HepG2 (cell line): ENCODE measurements around the gene IFT52. TPM values are rescaled to one million over a fixed set of nuclear protein-coding genes. Genes with fewer than 3 reads are reported as not detected.

Experiments
- ATAC-seq: fragments of 200-7000 bp; cut with Tn5 transposase; 3 replicates; pipeline ENCODE4 v1.9.1; 2020; ENCODE audit warnings: mild to moderate bottlenecking, moderate library complexity
- BruUV-seq: library from RNA; stranded (reverse); fragments of 400-500 nt; replicated peaks from 2 replicates; lab custom pipeline; 2021; lab: Mats Ljungman, UMichigan
- CTCF ChIA-PET: fragments of 300-600 bp; formaldehyde crosslinking; extraction: SDS; loops from one replicate; lab custom pipeline; 2021; ENCODE audit warnings: low total read pairs, inconsistent platforms, low intra/inter-chr PET ratio; lab: Yijun Ruan, JAX
- POLR2A ChIA-PET: fragments of 350-600 bp; sonication (Branson Sonifier 250); formaldehyde crosslinking; loops from one replicate; lab custom pipeline; 2020; ENCODE audit warnings: antibody characterized with exemption, inconsistent platforms; lab: Yijun Ruan, JAX
- DNase-seq: peaks from one replicate; pipeline ENCODE4 v3.0.0-alpha.2; 2015; ENCODE audit warnings: low spot score
- FAIRE-seq: peaks from 3 replicates; lab custom pipeline; 2011; peaks lifted over from hg19 to GRCh38; lab: Jason Lieb, UNC
- H2AFZ ChIP-seq: one replicate; pipeline ENCODE4 v1.6.1; 2011; ENCODE audit warnings: low read length, inconsistent platforms
- H3K27ac ChIP-seq: fragments of 300-600 bp; 3 replicates; pipeline ENCODE4 v1.8.0; 2011; ENCODE audit warnings: mixed run types, mild to moderate bottlenecking, mixed read lengths, low read length, inconsistent platforms; ENCODE audit not compliant: insufficient read depth; ENCODE audit errors: extremely low read length
- H3K27me3 ChIP-seq, 2 experiments: fragments of 200-600 bp in 1 of 2; 2 replicates in 1 of 2; 3 replicates in 1 of 2; pipeline versions ENCODE4 v1.6.0 to v1.8.0; 2011; ENCODE audit warnings: low read length in 2 of 2, mild to moderate bottlenecking in 2 of 2, moderate library complexity in 2 of 2, inconsistent platforms in 1 of 2; ENCODE audit not compliant: insufficient read depth in 2 of 2, control insufficient read depth in 1 of 2
- H3K36me3 ChIP-seq, 2 experiments: fragments of 200-600 bp in 1 of 2; replicated peaks in 1 of 2; 2 replicates in 1 of 2; 3 replicates in 1 of 2; pipeline versions ENCODE4 v1.5.1 to v1.8.0; 2011; ENCODE audit warnings: low read length in 2 of 2, inconsistent platforms in 1 of 2; ENCODE audit not compliant: insufficient read depth in 2 of 2, control insufficient read depth in 1 of 2
- H3K4me1 ChIP-seq: 2 replicates; pipeline ENCODE4 v1.5.1; 2012; ENCODE audit warnings: low read length, inconsistent platforms; ENCODE audit not compliant: insufficient read depth
- H3K4me2 ChIP-seq: 2 replicates; pipeline ENCODE4 v1.6.0; 2011; ENCODE audit warnings: low read depth, low read length, inconsistent platforms
- H3K4me3 ChIP-seq, 3 experiments: fragments of 200-600 bp in 1 of 3; sonication (generic), shearing (Covaris generic) in 1 of 3; replicated peaks in 1 of 3; 2 replicates each; pipeline ENCODE4 v1.5.1; 2011 to 2016; ENCODE audit warnings: low read length in 3 of 3, inconsistent platforms in 2 of 3, low read depth in 2 of 3, mild to moderate bottlenecking in 2 of 3, control low read depth in 1 of 3, mixed read lengths in 1 of 3; ENCODE audit not compliant: insufficient read depth in 1 of 3
- H3K79me2 ChIP-seq: one replicate; pipeline ENCODE4 v1.6.1; 2011; ENCODE audit warnings: low read length, inconsistent platforms; ENCODE audit not compliant: insufficient read depth
- H3K9ac ChIP-seq: 2 replicates; pipeline ENCODE4 v1.6.0; 2011; ENCODE audit warnings: mild to moderate bottlenecking, low read depth, low read length, inconsistent platforms; ENCODE audit not compliant: insufficient read depth
- H3K9me3 ChIP-seq: 2 replicates; pipeline ENCODE4 v1.5.1; 2012; ENCODE audit warnings: mild to moderate bottlenecking, low read length
- H4K20me1 ChIP-seq: 2 replicates; pipeline ENCODE4 v1.6.0; 2011; ENCODE audit warnings: inconsistent platforms, mild to moderate bottlenecking, low read length, moderate library complexity; ENCODE audit not compliant: insufficient read depth
- E2F1 ChIP-seq: sonication (generic); formaldehyde crosslinking; IDR thresholded peaks from 2 replicates; pipeline ENCODE4 v1.5.0; 2020; ENCODE audit warnings: missing genetic modification reagents
- FOXO1 ChIP-seq: sonication (generic); formaldehyde crosslinking; IDR thresholded peaks from 2 replicates; pipeline ENCODE4 v1.4.0; 2020; ENCODE audit warnings: missing genetic modification reagents
- FOXO4 ChIP-seq: sonication (generic); formaldehyde crosslinking; conservative IDR thresholded peaks from 2 replicates; pipeline ENCODE4 v1.8.1; 2023; ENCODE audit warnings: missing genetic modification reagents
- GLI4 ChIP-seq: sonication (generic); formaldehyde crosslinking; IDR thresholded peaks from 2 replicates; pipeline ENCODE4 v1.5.1; 2020; ENCODE audit warnings: missing genetic modification reagents, mild to moderate bottlenecking, moderate library complexity, borderline replicate concordance
- HNRNPL ChIP-seq: fragments of 200-400 bp; formaldehyde crosslinking; IDR thresholded peaks from 2 replicates; pipeline ENCODE4 v1.6.1; 2017; ENCODE audit warnings: mild to moderate bottlenecking, low read depth, low read length
- JARID2 ChIP-seq: sonication (generic); formaldehyde crosslinking; IDR thresholded peaks from 2 replicates; pipeline ENCODE4 v1.8.1; 2023; ENCODE audit warnings: missing genetic modification reagents, inconsistent platforms; ENCODE audit not compliant: insufficient replicate concordance
- MXD3 ChIP-seq: IDR thresholded peaks from 2 replicates; pipeline ENCODE4 v1.6.1; 2016; ENCODE audit warnings: mild to moderate bottlenecking, missing biosample characterization, missing genetic modification reagents
- RAD21 ChIP-seq: fragments of 450-650 bp; formaldehyde crosslinking; IDR thresholded peaks from 2 replicates; pipeline ENCODE4 v1.5.0; 2020; ENCODE audit warnings: mild to moderate bottlenecking
- SKIL ChIP-seq: sonication (generic); formaldehyde crosslinking; IDR thresholded peaks from 2 replicates; pipeline ENCODE4 v1.8.0; 2022; ENCODE audit warnings: missing genetic modification reagents, mild to moderate bottlenecking, moderate library complexity, borderline replicate concordance
- SRSF4 ChIP-seq: fragments of 200-400 bp; formaldehyde crosslinking; IDR thresholded peaks from one replicate; pipeline ENCODE4 v1.6.1; 2018; ENCODE audit warnings: mild to moderate bottlenecking, low read depth, low read length, moderate library complexity; ENCODE audit not compliant: poor library complexity, severe bottlenecking
- ZMYM4 ChIP-seq: sonication (generic); formaldehyde crosslinking; IDR thresholded peaks from 2 replicates; pipeline ENCODE4 v1.8.1; 2023; ENCODE audit warnings: mild to moderate bottlenecking, missing genetic modification reagents
- ZNF207 ChIP-seq: fragments of 450-650 bp; IDR thresholded peaks from 2 replicates; pipeline ENCODE4 v1.6.1; 2016; ENCODE audit warnings: antibody characterized with exemption, borderline replicate concordance
- ZNF605 ChIP-seq: sonication (generic); formaldehyde crosslinking; IDR thresholded peaks from 2 replicates; pipeline ENCODE4 v1.8.0; 2022; ENCODE audit warnings: mild to moderate bottlenecking, missing genetic modification reagents
- ZNF879 ChIP-seq: sonication (generic); formaldehyde crosslinking; IDR thresholded peaks from 2 replicates; pipeline ENCODE4 v1.8.1; 2023; ENCODE audit warnings: missing genetic modification reagents
- WGBS: methylation state at CpG from one replicate; pipeline ENCODE4 v1.1.6; 2017; ENCODE audit warnings: low lambda C conversion rate; 5-methylcytosine and 5-hydroxymethylcytosine counted together
- in situ Hi-C: cut with HindIII; loops from 2 replicates; pipeline ENCODE4 v1.10.0; 2017; ENCODE audit warnings: low pct_unique_long_range_greater_than_20kb; ENCODE audit not compliant: extremely low pct_ligation_motif_present
- intact Hi-C: fragments of 100-400 bp; cut with micrococcal nuclease; formaldehyde crosslinking; loops from one replicate; pipeline ENCODE4 v1.10.0; 2022; ENCODE audit not compliant: unreplicated experiment
- polyA plus RNA-seq, 8 experiments: library from polyadenylated mRNA; depleted of rRNA in 3 of 8; stranded (reverse) in 7 of 8; unstranded in 1 of 8; fragments of >200 nt; fragmentation: Illumina TruSeq in 4 of 8; extraction: Trizol in 4 of 8; gene quantifications; 2 replicates each; pipeline versions ENCODE4 v1.2.1 to v1.2.3, GENCODE V29; 2011 to 2016; ENCODE audit warnings: low read depth in 4 of 8, missing spikeins in 1 of 8, mixed read lengths in 1 of 8; ENCODE audit not compliant: insufficient read depth in 1 of 8
- total RNA-seq, 5 experiments: library from RNA; depleted of rRNA; stranded (reverse); fragments of >200 nt; fragmentation: Illumina TruSeq; extraction: Trizol; gene quantifications; 2 replicates each; pipeline ENCODE4 v1.2.3, GENCODE V29; 2016; ENCODE audit warnings: low read depth in 1 of 5
- TF ChIP-seq, protein P1 (sequence below): sonication (generic); formaldehyde crosslinking; IDR thresholded peaks from 2 replicates; pipeline ENCODE4 v1.4.0; 2020; ENCODE audit warnings: missing genetic modification reagents, low read depth, mild to moderate bottlenecking, borderline replicate concordance
- TF ChIP-seq, protein P2 (sequence below): sonication (generic); formaldehyde crosslinking; IDR thresholded peaks from 2 replicates; pipeline ENCODE4 v1.4.0; 2020; ENCODE audit warnings: mild to moderate bottlenecking, low read depth, missing genetic modification reagents

The IFT52 gene
- total and polyA plus RNA-seq, 2 of the 13 experiments (the other 11 are each of a cell fraction or from before 2014, with no cell fraction given) = 48.0 to 64.0 TPM

- Histone ChIP-seq H3K4me2 (no peak overlapping the region), H3K27ac (peak overlapping the region; percentile 72), H4K20me1 (no peaks in the 10 kb centered on the region), H3K9ac (no peak overlapping the region), H3K9me3 (peaks cover 6% of the 10 kb centered on the region), H3K4me1 (peaks cover 62% of the 10 kb centered on the region), H2AFZ (no peak overlapping the region), H3K36me3 (peaks cover 7 to 13% of the 10 kb centered on the region in 2 experiments), H3K79me2 (no peaks in the 10 kb centered on the region), H3K27me3 (no peaks in the 10 kb centered on the region), H3K4me3 (no peak overlapping the region)
- ChIA-PET CTCF (no interaction called here), POLR2A (interaction anchor here (0.6 to 3.0 kb wide), 6 partner anchors 8 to 199 kb away, joined by 3 to 53 read pairs (median 8); partner anchors contain the start of genes IFT52 and SGK2)
- ATAC-seq (peak; percentile 13), DNase-seq (no peak), FAIRE-seq (no peak)
- 75% methylated on average over 5 of the region's 5 CpGs for WGBS
- in situ Hi-C loops (no loop called here), intact Hi-C loops (no loop called here)
- BruUV-seq = no TSS peak
- no peak for TF ChIP-seq ZMYM4 (CRISPR knock-in tag)
- TF ChIP-seq ZNF879 (CRISPR knock-in tag) = no peak
- no peak for TF ChIP-seq SRSF4
- TF ChIP-seq FOXO4 (CRISPR knock-in tag) = 0 out of 2 replicates have a peak, but pooled peaks have one; percentile 90
- no peak for TF ChIP-seq SKIL (CRISPR knock-in tag)
- no peak for TF ChIP-seq MXD3
- TF ChIP-seq E2F1 = no peak
- TF ChIP-seq GLI4 (CRISPR knock-in tag) = no peak
- no peak for TF ChIP-seq FOXO1
- TF ChIP-seq ZNF207 = no peak
- TF ChIP-seq JARID2 (CRISPR knock-in tag) = no peak
- 0 out of 2 replicates have a peak, but pooled peaks have one; percentile 58 for TF ChIP-seq HNRNPL
- TF ChIP-seq RAD21 (CRISPR knock-in tag) = no peak
- TF ChIP-seq ZNF605 = no peak
- TF ChIP-seq, protein P1, sequence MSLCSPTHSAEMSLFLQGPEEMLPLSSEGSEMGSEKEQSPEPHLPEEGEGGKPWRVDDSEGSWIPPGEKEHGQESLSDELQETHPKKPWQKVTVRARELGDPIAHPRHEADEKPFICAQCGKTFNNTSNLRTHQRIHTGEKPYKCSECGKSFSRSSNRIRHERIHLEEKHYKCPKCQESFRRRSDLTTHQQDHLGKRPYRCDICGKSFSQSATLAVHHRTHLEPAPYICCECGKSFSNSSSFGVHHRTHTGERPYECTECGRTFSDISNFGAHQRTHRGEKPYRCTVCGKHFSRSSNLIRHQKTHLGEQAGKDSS (CRISPR knock-in tag) = 0 out of 2 replicates have a peak, but pooled peaks have one; percentile 34
- TF ChIP-seq, protein P2, sequence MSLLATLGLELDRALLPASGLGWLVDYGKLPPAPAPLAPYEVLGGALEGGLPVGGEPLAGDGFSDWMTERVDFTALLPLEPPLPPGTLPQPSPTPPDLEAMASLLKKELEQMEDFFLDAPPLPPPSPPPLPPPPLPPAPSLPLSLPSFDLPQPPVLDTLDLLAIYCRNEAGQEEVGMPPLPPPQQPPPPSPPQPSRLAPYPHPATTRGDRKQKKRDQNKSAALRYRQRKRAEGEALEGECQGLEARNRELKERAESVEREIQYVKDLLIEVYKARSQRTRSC (CRISPR knock-in tag) = 0 out of 2 replicates have a peak, but pooled peaks have one; percentile 36
These were observed 42.4 kb upstream of the IFT52 start for GRCh38 chr20:43548273-43548880.
